ENCODE measurements around the gene TSC22D1. TPM values are rescaled to one million over a fixed set of nuclear protein-coding genes. Genes with fewer than 3 reads are reported as not detected.
"Not testable (repeated sequence)": the region's sequence is repeated elsewhere in the genome, so short reads cannot be mapped to it uniquely, and the experiment has no call there.

The TSC22D1 gene
- 37.0 TPM for polyA plus RNA-seq (2013, experiment 1 of 2; ENCODE audit: insufficient read length)
- polyA plus RNA-seq (2013, experiment 2 of 2; ENCODE audit: insufficient read length): 37.2 TPM

DNA sequence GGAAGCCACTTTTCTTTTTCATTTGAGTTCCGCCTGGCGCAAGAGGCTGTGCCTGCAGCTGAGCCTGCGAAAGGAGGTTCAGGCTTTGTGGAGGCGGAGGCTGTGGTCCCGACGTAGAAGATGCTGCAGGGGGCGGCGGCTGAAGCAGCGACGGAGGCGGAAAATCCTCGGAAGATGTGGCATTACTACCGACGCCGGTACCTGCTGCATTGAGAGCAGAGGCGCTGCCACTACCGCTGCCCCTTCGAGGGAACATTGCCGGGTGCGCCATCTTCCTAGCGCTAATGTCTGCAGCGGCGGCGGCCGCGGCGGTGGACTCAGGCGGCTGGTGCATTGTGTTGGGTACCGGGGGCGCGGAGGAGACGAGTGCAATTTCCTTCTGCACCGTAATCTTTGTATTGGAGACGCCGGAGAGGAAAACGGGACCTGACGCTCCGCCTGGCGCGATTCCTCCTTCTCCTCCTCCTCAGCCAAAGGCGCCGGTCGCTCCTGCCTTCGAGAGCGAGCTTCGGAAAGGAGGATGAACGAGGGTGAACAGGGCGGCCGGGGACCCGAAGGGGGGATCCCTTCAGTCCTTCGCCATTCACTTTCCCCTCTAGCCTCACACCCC lies at the start of gene TSC22D1:
TSS of gene TSC22D1 (minus strand) at position 590 of the 610 bp plus-strand sequence. CDS start at position 334, 256 bp downstream.
- peak; percentile 58 for DNase-seq

- DNase-seq: no peak
Measured at GRCh38 chr13:44622708-44623107, 46.6 kb upstream of the TSC22D1 start.

DNA sequence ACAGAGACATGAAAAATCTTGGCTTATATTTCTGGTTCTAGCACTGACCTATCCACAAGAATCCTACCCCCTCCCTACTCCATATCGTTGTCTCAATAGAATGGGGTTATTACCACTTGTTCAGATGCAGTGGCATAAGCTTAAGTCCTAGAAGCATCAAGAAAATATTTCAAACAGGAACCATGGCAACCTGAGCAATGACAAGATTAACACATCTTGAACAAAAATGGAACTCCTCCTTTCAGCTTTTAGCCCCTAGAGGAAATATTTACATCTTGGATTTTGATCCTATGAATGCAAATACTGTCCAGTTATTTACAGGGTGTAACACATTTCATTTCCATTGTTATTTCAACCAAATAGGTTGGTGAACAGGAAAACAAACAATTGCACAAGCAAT lies 46.1 kb upstream of the TSC22D1 start:
- no peak for DNase-seq

DNA sequence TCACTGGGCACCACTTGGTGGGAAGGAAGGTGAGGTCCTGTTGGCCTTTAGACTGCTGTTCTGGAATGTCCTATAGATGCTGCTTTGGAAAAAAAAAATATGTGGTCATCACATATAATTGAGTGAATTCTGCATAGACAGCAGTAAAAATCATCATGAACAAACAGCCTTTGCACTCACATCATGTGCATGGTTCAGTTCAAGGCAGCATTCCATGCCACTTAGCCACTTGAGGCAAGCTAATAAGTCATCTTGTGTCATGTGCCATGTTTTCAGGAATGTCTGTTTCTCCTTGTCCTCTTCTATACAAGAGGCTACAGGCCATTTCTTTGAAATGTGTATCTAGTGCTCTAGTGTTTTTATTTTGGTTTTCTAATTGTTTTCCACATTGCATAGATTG lies 43.9 kb upstream of the TSC22D1 start:
- DNase-seq: peak; percentile 63

DNA sequence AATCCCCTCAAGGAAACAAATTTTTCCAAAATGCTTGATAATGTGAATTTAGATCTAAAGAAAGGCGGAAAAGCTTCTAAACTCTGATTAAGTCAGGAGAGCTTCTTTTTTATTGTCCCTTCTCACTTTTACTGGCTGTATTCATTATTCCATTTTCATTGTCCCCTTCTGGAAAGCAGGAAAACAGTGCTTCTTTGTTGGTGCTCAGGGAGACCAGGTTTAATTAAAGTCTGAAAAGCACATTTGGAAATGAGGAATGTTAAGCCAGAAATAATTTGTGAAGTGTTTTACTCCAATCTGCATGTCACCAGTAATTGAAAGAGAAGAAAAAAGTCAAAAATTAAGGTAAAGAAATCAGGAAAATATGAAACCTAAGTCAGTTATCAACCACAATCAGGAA lies 43.5 kb upstream of the TSC22D1 start:
- DNase-seq: no peak

GRCh38 chr13:44618326-44618725 lies 42.2 kb upstream of the TSC22D1 start:
- no peak for DNase-seq

DNA sequence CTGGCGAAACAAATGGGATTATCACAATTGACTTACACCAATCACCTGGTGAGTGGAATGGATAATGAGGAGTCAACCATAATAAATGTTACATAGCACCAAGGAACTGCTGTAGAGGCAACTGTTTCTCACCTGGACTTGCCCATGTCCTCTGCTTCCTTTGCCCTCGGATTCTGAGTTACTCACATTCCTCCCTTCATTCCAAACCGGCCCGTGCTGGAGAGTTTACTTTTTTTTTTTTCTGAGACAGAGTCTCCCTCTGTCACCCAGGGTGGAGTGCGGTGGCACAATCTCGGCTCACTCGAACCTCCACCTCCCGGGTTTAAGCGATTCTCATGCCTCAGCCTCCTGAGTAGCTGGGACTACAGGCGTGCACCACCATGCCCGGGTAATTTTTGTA lies 41.5 kb upstream of the TSC22D1 start:
- no peak for DNase-seq

DNA sequence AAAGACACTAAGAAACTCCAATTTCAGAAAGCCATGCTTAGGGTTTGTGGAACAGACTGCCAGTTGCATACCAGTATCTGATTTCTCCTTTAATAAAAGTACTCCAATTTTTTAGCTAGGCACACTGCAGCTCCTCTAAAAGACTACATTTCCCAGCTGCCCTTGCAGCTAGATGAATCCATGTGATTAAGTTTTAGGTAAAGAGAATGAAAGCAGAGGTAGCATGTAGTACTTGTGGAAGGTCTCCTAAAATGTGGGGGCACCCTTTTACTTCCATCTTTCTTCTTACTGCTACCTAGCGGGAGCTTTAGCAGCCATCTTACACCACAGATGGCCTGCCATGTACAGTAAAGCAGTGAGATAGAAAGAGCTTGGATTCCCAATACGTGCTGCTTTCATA lies 33.0 kb upstream of the TSC22D1 start:
- DNase-seq: no peak

DNA sequence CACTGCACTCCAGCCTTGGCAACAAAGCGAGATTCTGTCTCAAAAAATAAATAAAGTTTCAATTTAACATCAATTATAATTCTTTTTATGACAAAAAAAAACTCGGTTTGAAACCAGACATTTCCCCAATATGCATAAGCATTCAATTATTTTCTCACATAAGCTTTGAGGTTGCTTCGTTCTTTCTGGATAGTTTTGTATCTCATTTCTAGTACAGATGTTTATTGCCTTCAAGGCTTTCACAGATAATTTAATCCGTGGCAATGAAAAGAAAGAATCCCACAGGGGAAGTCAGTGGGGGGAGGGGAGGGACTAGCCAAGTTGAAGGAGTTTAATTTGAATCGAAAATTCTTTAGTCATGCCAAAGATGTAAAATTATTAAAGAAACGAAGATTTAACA lies 29.6 kb upstream of the TSC22D1 start:
- no peak for DNase-seq

GRCh38 chr13:44605275-44605674 lies 29.1 kb upstream of the TSC22D1 start:
- DNase-seq: no peak

GRCh38 chr13:44601586-44601985 lies 25.5 kb upstream of the TSC22D1 start:
- DNase-seq: no peak

DNA sequence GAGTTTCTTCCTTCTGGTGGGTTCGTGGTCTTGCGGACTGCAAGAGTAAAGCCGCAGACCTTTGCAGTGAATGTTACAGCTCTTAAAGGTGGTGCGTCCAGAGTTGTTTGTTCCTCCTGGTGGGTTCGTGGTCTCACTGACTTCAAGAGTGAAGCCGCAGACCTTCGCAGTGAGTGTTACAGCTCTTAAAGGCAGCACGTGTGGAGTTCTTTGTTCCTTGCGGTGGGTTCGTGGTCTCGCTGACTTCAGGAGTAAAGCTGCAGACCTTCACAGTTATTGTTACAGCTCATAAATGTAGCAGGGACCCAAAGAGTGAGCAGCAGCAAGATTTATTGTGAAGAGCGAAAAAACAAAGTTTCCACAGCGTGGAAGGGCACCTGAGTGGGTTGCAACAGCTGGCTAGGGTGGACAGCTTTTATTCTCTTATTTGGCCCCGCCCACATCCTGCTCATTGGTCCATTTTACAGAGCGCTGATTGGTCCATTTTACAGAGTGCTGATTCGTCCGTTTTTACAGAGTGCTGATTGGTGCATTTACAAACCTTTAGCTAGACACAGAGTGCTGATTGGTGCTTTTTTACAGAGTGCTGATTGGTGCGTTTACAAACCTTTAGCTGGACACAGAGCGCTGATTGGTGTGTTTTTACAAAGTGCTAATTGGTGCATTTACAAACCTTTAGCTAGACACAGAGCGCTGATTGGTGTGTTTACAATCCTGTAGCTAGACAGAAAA lies 17.9 kb upstream of the TSC22D1 start:
- DNase-seq: not testable (repeated sequence)

- DNase-seq: no peak
Measured at GRCh38 chr13:44592216-44592847, 16.2 kb upstream of the TSC22D1 start.

- DNase-seq: no peak
Measured at GRCh38 chr13:44591316-44591715, 15.2 kb upstream of the TSC22D1 start.

DNA sequence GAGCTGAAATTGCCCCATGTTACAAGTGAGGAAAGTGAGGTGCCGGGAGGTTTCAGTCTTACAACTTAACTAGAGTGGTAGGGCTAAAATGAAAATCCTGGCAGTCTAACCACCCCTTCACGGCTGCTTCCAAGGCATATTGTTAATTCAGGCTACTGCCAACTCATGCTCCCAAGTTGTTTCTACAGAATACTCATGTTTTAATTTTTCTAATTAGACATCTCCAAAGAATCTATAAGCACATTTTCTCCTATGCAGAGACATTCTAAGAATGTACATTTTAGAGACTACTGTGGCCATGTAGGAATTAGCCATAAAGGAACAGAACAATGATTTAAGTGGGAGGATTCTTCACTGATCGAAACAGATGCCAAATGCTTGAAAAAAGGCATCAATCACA lies 7.0 kb upstream of the TSC22D1 start:
- DNase-seq: peak; percentile 73

DNA sequence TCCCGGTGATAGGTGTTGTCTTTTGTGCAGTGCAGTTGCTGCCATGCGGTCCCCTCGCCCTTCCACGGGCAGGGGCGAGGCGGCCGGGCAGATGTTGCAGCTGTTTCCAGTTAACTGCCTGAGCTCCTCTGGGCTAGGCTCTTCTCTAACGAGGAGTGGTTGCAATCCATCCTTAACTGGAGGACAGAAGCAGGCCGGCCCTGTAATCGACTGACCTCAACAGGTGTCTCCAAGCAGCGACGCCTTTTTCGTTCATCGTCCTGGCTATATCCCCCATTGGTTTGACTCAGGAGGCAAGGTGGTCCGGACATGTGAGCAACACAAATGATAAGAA lies 1.9 kb upstream of the TSC22D1 start:
- no peak for DNase-seq

GRCh38 chr13:44577236-44578066 lies 1.3 kb upstream of the TSC22D1 start:
- DNase-seq: peak; percentile 97

- DNase-seq: no peak
Measured at GRCh38 chr13:44576351-44577235, 463 bp upstream of the TSC22D1 start.

DNA sequence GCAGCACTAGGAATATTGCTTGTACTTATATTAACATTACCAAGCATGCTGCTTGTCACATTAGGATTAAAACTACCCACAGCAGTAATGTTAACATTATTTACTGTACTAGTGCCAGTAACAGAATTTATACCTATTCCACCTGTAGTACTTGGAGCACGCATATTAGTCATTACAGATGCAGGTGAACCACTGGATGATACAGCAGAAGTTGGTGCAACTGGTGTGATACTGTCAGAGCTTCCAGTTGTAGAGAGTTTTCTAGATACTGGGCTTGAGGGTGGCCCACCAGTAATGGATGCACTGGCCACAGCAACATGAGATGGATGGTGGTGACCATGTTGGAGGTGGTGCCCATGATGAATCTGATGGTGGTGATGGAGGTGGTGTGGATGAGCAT lies 1.1 kb downstream of the TSC22D1 start:
- no peak for DNase-seq

GRCh38 chr13:44574466-44574855 lies 1.7 kb downstream of the TSC22D1 start:
- no peak for DNase-seq

GRCh38 chr13:44573790-44574465 lies 2.2 kb downstream of the TSC22D1 start:
- peak; percentile 44 for DNase-seq
